Natural killer cell (primary cell): Measurements from ENCODE around the gene PTPRJ. TPM values are rescaled to one million over a fixed set of nuclear protein-coding genes. Genes with fewer than 3 reads are reported as not detected.

Source experiments
- ATAC-seq, 3 donors: fragments of 150-1000 bp in 2 of 3; fragments of 200-7000 bp in 1 of 3; cut with Tn5 transposase; 1 replicate in 1 of 3; 2 replicates in 2 of 3; pipeline ENCODE4 v1.10.0; 2021; ENCODE audit warnings: mild to moderate bottlenecking in 2 of 3, moderate library complexity in 2 of 3
- DNase-seq, 2 donors: peaks; one replicate each; pipeline versions ENCODE4 v3.0.0 to v3.0.0-alpha.2; 2013 to 2021; ENCODE audit warnings: mixed read lengths in 1 of 2
- H3K27ac ChIP-seq: one replicate; pipeline ENCODE4 v1.5.1; 2013; ENCODE audit warnings: mild to moderate bottlenecking, low read length
- H3K27me3 ChIP-seq: one replicate; pipeline ENCODE4 v1.6.1; 2013; ENCODE audit warnings: low read length; ENCODE audit not compliant: control insufficient read depth, insufficient read depth
- H3K36me3 ChIP-seq: one replicate; pipeline ENCODE4 v1.6.1; 2013; ENCODE audit warnings: low read length; ENCODE audit not compliant: control insufficient read depth, insufficient read depth
- H3K4me1 ChIP-seq: one replicate; pipeline ENCODE4 v1.6.1; 2013; ENCODE audit warnings: low read length; ENCODE audit not compliant: control insufficient read depth, insufficient read depth
- H3K4me3 ChIP-seq: one replicate; pipeline ENCODE4 v1.5.1; 2013; ENCODE audit warnings: low read length
- H3K9me3 ChIP-seq: one replicate; pipeline ENCODE4 v1.6.1; 2013; ENCODE audit warnings: low read length; ENCODE audit not compliant: control insufficient read depth, insufficient read depth
- H3K27ac Mint-ChIP-seq, 2 donors: one replicate each; pipeline ENCODE4 v1.8.0; 2022; ENCODE audit warnings: mild to moderate bottlenecking in 2 of 2, mixed read lengths in 2 of 2, moderate library complexity in 1 of 2
- H3K27me3 Mint-ChIP-seq, 2 donors: one replicate each; pipeline ENCODE4 v1.8.0; 2022; ENCODE audit warnings: low read depth in 2 of 2, mixed read lengths in 2 of 2
- H3K36me3 Mint-ChIP-seq: one replicate; pipeline ENCODE4 v1.8.0; 2022; ENCODE audit warnings: mixed read lengths
- H3K4me1 Mint-ChIP-seq, 2 donors: one replicate each; pipeline ENCODE4 v1.8.0; 2022; ENCODE audit warnings: mixed read lengths in 2 of 2
- H3K4me3 Mint-ChIP-seq: one replicate; pipeline ENCODE4 v1.8.0; 2022; ENCODE audit warnings: mild to moderate bottlenecking, moderate library complexity, mixed read lengths
- H3K9me3 Mint-ChIP-seq, 2 donors: one replicate each; pipeline ENCODE4 v1.8.0; 2022; ENCODE audit warnings: mixed read lengths in 2 of 2
- CTCF ChIP-seq: fragments of 200-600 bp; IDR thresholded peaks from one replicate; pipeline ENCODE4 v1.8.0; 2022; ENCODE audit warnings: antibody characterized with exemption
- WGBS: methylation state at CpG from one replicate; pipeline ENCODE4 v1.1.7; 2013; ENCODE audit warnings: missing lambda C conversion rate; ENCODE audit not compliant: insufficient coverage; 5-methylcytosine and 5-hydroxymethylcytosine counted together
- intact Hi-C: fragments of 100-400 bp; cut with micrococcal nuclease; formaldehyde crosslinking; loops from one replicate; pipeline ENCODE4 v1.14.2; 2022
- total RNA-seq, 4 donors: library from RNA; stranded (reverse); fragments of 120-200 nt in 1 of 4; gene quantifications; one replicate each; pipeline versions ENCODE4 v1.2.3 to v1.2.4, GENCODE V29; 2013 to 2022

The PTPRJ gene
- total RNA-seq, 3 donors from 2014 or later (not counting 1 experiment from before 2014, with no cell fraction given), result 110 to 127 (median 111) TPM

- DNase-seq (no peak), ATAC-seq (no peak)
- H3K27me3 Mint-ChIP-seq, result no peaks in the 10 kb centered on the region
- intact Hi-C loops, result no loop called here
- H3K4me3 ChIP-seq, result no peak overlapping the region
- peaks cover 42% of the 10 kb centered on the region for H3K4me1 ChIP-seq
- no peaks in the 10 kb centered on the region for H3K9me3 Mint-ChIP-seq
- H3K27ac ChIP-seq, result no peak overlapping the region
- H3K36me3 ChIP-seq, result peaks cover 11% of the 10 kb centered on the region
- TF ChIP-seq CTCF, result no peak
- no peak overlapping the region for H3K4me3 Mint-ChIP-seq
- WGBS, result 94% methylated on average over 1 of the region's 1 CpG
- H3K4me1 Mint-ChIP-seq, result peaks cover 66 to 81% of the 10 kb centered on the region in 2 donors
- H3K9me3 ChIP-seq, result no peaks in the 10 kb centered on the region
- H3K27me3 ChIP-seq, result no peaks in the 10 kb centered on the region
- H3K36me3 Mint-ChIP-seq, result no peaks in the 10 kb centered on the region
- peak overlapping the region; percentile 71 to 72 for H3K27ac Mint-ChIP-seq
Observed at GRCh38 chr11:48036011-48036410, 55.7 kb downstream of the PTPRJ start.

- H3K4me1 Mint-ChIP-seq, result peaks cover 65 to 79% of the 10 kb centered on the region in 2 donors
- H3K4me1 ChIP-seq, result peaks cover 37% of the 10 kb centered on the region
- H3K27ac Mint-ChIP-seq, result peak overlapping the region; percentile 71 to 72
- H3K4me3 ChIP-seq, result no peak overlapping the region
- no peak for TF ChIP-seq CTCF
- 94% methylated on average over 2 of the region's 4 CpGs for WGBS
- DNase-seq (no peak), ATAC-seq (no peak)
- H3K36me3 Mint-ChIP-seq, result no peaks in the 10 kb centered on the region
- H3K9me3 Mint-ChIP-seq, result no peaks in the 10 kb centered on the region
- H3K4me3 Mint-ChIP-seq, result no peak overlapping the region
- no peaks in the 10 kb centered on the region for H3K27me3 Mint-ChIP-seq
- intact Hi-C loops, result no loop called here
- H3K27ac ChIP-seq, result no peak overlapping the region
- no peaks in the 10 kb centered on the region for H3K9me3 ChIP-seq
- H3K36me3 ChIP-seq, result peaks cover 14% of the 10 kb centered on the region
- no peaks in the 10 kb centered on the region for H3K27me3 ChIP-seq
Observed at GRCh38 chr11:48036466-48036865, 56.1 kb downstream of the PTPRJ start.

GRCh38 chr11:48037709-48038468 lies 57.5 kb downstream of the PTPRJ start:
- H3K36me3 ChIP-seq, result peaks cover 14% of the 10 kb centered on the region
- Mint-ChIP-seq H3K27me3 (no peaks in the 10 kb centered on the region), H3K9me3 (no peaks in the 10 kb centered on the region), H3K27ac (peak overlapping the region in 1 of 2 donors; percentile 9), H3K4me1 (peaks cover 59 to 75% of the 10 kb centered on the region in 2 donors), H3K36me3 (no peaks in the 10 kb centered on the region), H3K4me3 (no peak overlapping the region)
- no peak for TF ChIP-seq CTCF
- no peak overlapping the region for H3K4me3 ChIP-seq
- H3K9me3 ChIP-seq, result no peaks in the 10 kb centered on the region
- H3K27me3 ChIP-seq, result no peaks in the 10 kb centered on the region
- 86% methylated on average over 11 of the region's 11 CpGs for WGBS
- ATAC-seq (no peak), DNase-seq (no peak)
- peaks cover 24% of the 10 kb centered on the region for H3K4me1 ChIP-seq
- intact Hi-C loops, result no loop called here
- no peak overlapping the region for H3K27ac ChIP-seq
